Measurements from ENCODE around the gene TJP1.
"Not testable (repeated sequence)": the region's sequence is repeated elsewhere in the genome, so short reads cannot be mapped to it uniquely, and the experiment has no call there.

Gene TJP1

GRCh38 chr15:29676961-29677402 lies 145.3 kb downstream of the TJP1 start:
- no peak overlapping the region for H3K27ac Mint-ChIP-seq (ENCODE audit: low read depth)
- no peaks in the 10 kb centered on the region for H3K9me3 Mint-ChIP-seq
- ATAC-seq (replicated peaks; ENCODE audit: extremely low read depth, poor library complexity, severe bottlenecking) (no peak), DNase-seq (ENCODE audit: low spot score in 2 of 2) (no peak)
- no peak overlapping the region for H3K4me3 Mint-ChIP-seq
- peaks cover 39% of the 10 kb centered on the region for H3K27me3 Mint-ChIP-seq
- H3K4me1 Mint-ChIP-seq = no peaks in the 10 kb centered on the region
- H3K36me3 Mint-ChIP-seq (ENCODE audit: insufficient read depth) = no peaks in the 10 kb centered on the region

GRCh38 chr15:29676374-29676960 lies 145.8 kb downstream of the TJP1 start:
- H3K4me1 Mint-ChIP-seq; H3K27ac Mint-ChIP-seq (ENCODE audit: low read depth); H3K4me3 Mint-ChIP-seq; ATAC-seq (replicated peaks; ENCODE audit: extremely low read depth, poor library complexity, severe bottlenecking); DNase-seq (ENCODE audit: low spot score in 2 of 2); H3K36me3 Mint-ChIP-seq (ENCODE audit: insufficient read depth); H3K9me3 Mint-ChIP-seq: not testable (repeated sequence)
- peaks cover 39% of the 10 kb centered on the region for H3K27me3 Mint-ChIP-seq

- Mint-ChIP-seq H3K4me1 (no peaks in the 10 kb centered on the region), H3K4me3 (no peak overlapping the region), H3K9me3 (no peaks in the 10 kb centered on the region), H3K27me3 (peaks cover 39% of the 10 kb centered on the region), H3K36me3 (ENCODE audit: insufficient read depth) (no peaks in the 10 kb centered on the region), H3K27ac (ENCODE audit: low read depth) (no peak overlapping the region)
- ATAC-seq (replicated peaks; ENCODE audit: extremely low read depth, poor library complexity, severe bottlenecking) = no peak
- DNase-seq (ENCODE audit: low spot score in 2 of 2) = no peak
Measured at GRCh38 chr15:29675791-29676301, 146.4 kb downstream of the TJP1 start.

- ATAC-seq (replicated peaks; ENCODE audit: extremely low read depth, poor library complexity, severe bottlenecking) = no peak
- Mint-ChIP-seq H3K4me3 (no peak overlapping the region), H3K27ac (ENCODE audit: low read depth) (no peak overlapping the region), H3K27me3 (peaks cover 39% of the 10 kb centered on the region), H3K36me3 (ENCODE audit: insufficient read depth) (no peaks in the 10 kb centered on the region), H3K4me1 (no peaks in the 10 kb centered on the region), H3K9me3 (no peaks in the 10 kb centered on the region)
- no peak for DNase-seq (ENCODE audit: low spot score in 2 of 2)
Measured at GRCh38 chr15:29674661-29675533, 147.4 kb downstream of the TJP1 start.

GRCh38 chr15:29672923-29673809 lies 149.1 kb downstream of the TJP1 start:
- no peak overlapping the region for H3K4me3 Mint-ChIP-seq
- no peaks in the 10 kb centered on the region for H3K9me3 Mint-ChIP-seq
- no peak for DNase-seq (ENCODE audit: low spot score in 2 of 2)
- peaks cover 33% of the 10 kb centered on the region for H3K27me3 Mint-ChIP-seq
- H3K36me3 Mint-ChIP-seq (ENCODE audit: insufficient read depth) = no peaks in the 10 kb centered on the region
- no peaks in the 10 kb centered on the region for H3K4me1 Mint-ChIP-seq
- ATAC-seq (replicated peaks; ENCODE audit: extremely low read depth, poor library complexity, severe bottlenecking) = no peak
- no peak overlapping the region for H3K27ac Mint-ChIP-seq (ENCODE audit: low read depth)

GRCh38 chr15:29672446-29672845 lies 149.8 kb downstream of the TJP1 start:
- Mint-ChIP-seq H3K4me1 (no peaks in the 10 kb centered on the region), H3K27ac (ENCODE audit: low read depth) (no peak overlapping the region)

GRCh38 chr15:29672046-29672445 lies 150.2 kb downstream of the TJP1 start:
- not testable (repeated sequence) for H3K4me1 Mint-ChIP-seq; H3K4me3 Mint-ChIP-seq; H3K36me3 Mint-ChIP-seq (ENCODE audit: insufficient read depth); H3K27ac Mint-ChIP-seq (ENCODE audit: low read depth); ATAC-seq (replicated peaks; ENCODE audit: extremely low read depth, poor library complexity, severe bottlenecking); DNase-seq (ENCODE audit: low spot score in 2 of 2); H3K9me3 Mint-ChIP-seq
- peaks cover 22% of the 10 kb centered on the region for H3K27me3 Mint-ChIP-seq

More at GRCh38 chr15:29672446-29672845, 149.8 kb downstream of the TJP1 start:
- Mint-ChIP-seq H3K4me3 (no peak overlapping the region), H3K9me3 (no peaks in the 10 kb centered on the region), H3K36me3 (ENCODE audit: insufficient read depth) (no peaks in the 10 kb centered on the region), H3K27me3 (peaks cover 26% of the 10 kb centered on the region)
- ATAC-seq (replicated peaks; ENCODE audit: extremely low read depth, poor library complexity, severe bottlenecking) = no peak
- no peak for DNase-seq (ENCODE audit: low spot score in 2 of 2)

- no peaks in the 10 kb centered on the region for H3K4me1 Mint-ChIP-seq
- ATAC-seq (replicated peaks; ENCODE audit: extremely low read depth, poor library complexity, severe bottlenecking) (no peak), DNase-seq (ENCODE audit: low spot score in 2 of 2) (no peak)
- H3K27me3 Mint-ChIP-seq = peaks cover 18% of the 10 kb centered on the region
- H3K9me3 Mint-ChIP-seq = no peaks in the 10 kb centered on the region
- H3K27ac Mint-ChIP-seq (ENCODE audit: low read depth) = no peak overlapping the region
- H3K36me3 Mint-ChIP-seq (ENCODE audit: insufficient read depth) = no peaks in the 10 kb centered on the region
- H3K4me3 Mint-ChIP-seq = no peak overlapping the region
Measured at GRCh38 chr15:29670998-29671981, 151.0 kb downstream of the TJP1 start.

GRCh38 chr15:29670266-29670665 lies 152.0 kb downstream of the TJP1 start:
- DNase-seq (ENCODE audit: low spot score in 2 of 2) (no peak), ATAC-seq (replicated peaks; ENCODE audit: extremely low read depth, poor library complexity, severe bottlenecking) (no peak)
- Mint-ChIP-seq H3K9me3 (no peaks in the 10 kb centered on the region), H3K27ac (ENCODE audit: low read depth) (no peak overlapping the region), H3K36me3 (ENCODE audit: insufficient read depth) (no peaks in the 10 kb centered on the region), H3K4me3 (no peak overlapping the region), H3K4me1 (no peaks in the 10 kb centered on the region), H3K27me3 (peaks cover 18% of the 10 kb centered on the region)

GRCh38 chr15:29669823-29670222 lies 152.4 kb downstream of the TJP1 start:
- no peaks in the 10 kb centered on the region for H3K9me3 Mint-ChIP-seq

GRCh38 chr15:29668120-29668602 lies 154.1 kb downstream of the TJP1 start:
- Mint-ChIP-seq H3K4me1 (no peaks in the 10 kb centered on the region), H3K36me3 (ENCODE audit: insufficient read depth) (no peaks in the 10 kb centered on the region), H3K4me3 (no peak overlapping the region), H3K9me3 (no peaks in the 10 kb centered on the region), H3K27ac (ENCODE audit: low read depth) (no peak overlapping the region), H3K27me3 (peaks cover 9% of the 10 kb centered on the region)
- no peak for DNase-seq (ENCODE audit: low spot score in 2 of 2)
- ATAC-seq (replicated peaks; ENCODE audit: extremely low read depth, poor library complexity, severe bottlenecking) = no peak

More at GRCh38 chr15:29669823-29670222, 152.4 kb downstream of the TJP1 start:
- DNase-seq (ENCODE audit: low spot score in 2 of 2) (no peak), ATAC-seq (replicated peaks; ENCODE audit: extremely low read depth, poor library complexity, severe bottlenecking) (no peak)
- no peak overlapping the region for H3K27ac Mint-ChIP-seq (ENCODE audit: low read depth)
- H3K4me1 Mint-ChIP-seq = no peaks in the 10 kb centered on the region
- H3K4me3 Mint-ChIP-seq = no peak overlapping the region
- no peaks in the 10 kb centered on the region for H3K36me3 Mint-ChIP-seq (ENCODE audit: insufficient read depth)
- H3K27me3 Mint-ChIP-seq = peaks cover 18% of the 10 kb centered on the region
